Activated CD4-positive, alpha-beta T cell treated with anti-CD3 and anti-CD28 coated beads, Interleukin-2, Interleukin-4, amounts not matched to agents 100 ng/mL and 50 ng/mL, durations not matched to agents 16 hours and 8 hours (primary cell): Measurements from ENCODE around the gene ATP2A2.
A peak's percentile ranks its signal among the peaks of the same experiment; 100 is the strongest.
"Not testable (repeated sequence)": the region's sequence is repeated elsewhere in the genome, so short reads cannot be mapped to it uniquely, and the experiment has no call there.

Experiments
- DNase-seq: peaks from one replicate; pipeline ENCODE4 v3.0.0-alpha.2; 2020; ENCODE audit warnings: low spot score

The ATP2A2 gene

DNA sequence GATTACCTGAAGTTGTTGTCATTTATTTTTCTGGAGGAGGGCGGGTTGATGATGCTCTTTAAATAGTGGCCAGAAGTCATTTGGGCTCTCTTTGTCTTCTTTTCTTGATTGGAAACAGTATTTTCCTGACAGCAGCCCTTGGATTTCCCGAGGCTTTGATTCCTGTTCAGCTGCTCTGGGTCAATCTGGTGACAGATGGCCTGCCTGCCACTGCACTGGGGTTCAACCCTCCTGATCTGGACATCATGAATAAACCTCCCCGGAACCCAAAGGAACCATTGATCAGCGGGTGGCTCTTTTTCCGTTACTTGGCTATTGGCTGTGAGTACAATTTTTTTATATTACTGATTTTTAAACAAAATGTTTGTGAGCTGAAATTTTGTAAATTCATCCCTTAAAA lies 62.1 kb downstream of the ATP2A2 start:
- no peak for DNase-seq

DNA sequence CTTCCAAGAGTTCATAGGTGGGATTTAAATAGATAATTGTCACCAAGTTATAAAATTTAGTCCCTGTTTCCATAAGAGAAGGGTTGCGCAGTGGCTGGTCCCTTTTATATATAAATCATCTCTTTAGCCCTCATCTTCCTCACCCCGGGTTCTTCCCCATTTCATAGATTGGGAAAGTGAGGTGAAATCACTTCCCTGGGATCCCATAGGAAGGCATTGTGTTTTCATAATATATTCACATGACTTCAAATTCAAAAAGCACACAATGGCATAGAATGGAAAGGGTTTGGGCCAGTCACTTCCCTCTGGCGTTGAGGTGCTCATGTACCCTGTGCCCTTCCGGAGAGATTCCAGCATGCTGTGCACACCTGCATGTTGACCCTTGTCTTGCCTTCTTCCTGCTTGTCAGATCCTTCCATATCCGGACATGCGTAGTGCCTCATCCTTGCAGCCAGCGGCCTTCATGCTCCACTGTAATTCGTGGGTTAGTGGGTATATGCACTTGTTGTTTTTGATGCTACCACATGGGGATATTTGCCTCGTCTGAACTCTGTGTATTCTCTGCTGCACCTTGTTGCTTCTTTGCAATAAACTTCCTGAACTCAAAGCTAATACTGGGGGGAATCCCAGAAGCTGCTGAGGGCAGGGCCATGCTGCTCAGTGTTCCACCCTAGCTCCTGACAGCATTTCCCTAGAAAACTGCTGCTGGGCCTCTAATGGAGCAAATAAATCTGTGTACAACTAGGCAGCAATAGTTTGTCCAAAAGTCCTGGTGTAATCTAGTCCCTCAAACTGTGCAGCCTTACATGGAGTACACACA lies 62.9 kb downstream of the ATP2A2 start:
- no peak for DNase-seq

DNA sequence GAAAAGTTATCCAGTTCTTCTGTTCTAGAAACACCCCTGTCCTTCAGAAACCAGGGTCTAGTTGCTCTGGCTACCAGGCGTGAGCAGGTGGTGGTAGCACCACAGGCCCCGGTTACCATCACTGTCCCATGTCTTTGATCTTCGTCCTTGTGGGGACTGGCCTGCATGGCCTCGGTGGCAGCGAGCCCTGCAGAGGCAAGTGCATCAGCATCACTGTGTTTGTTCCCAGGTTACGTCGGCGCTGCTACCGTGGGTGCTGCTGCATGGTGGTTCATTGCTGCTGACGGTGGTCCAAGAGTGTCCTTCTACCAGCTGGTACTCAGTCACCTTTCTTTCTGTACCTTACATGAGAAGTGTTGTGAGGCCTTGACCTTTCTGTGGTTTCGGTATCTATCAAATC lies 63.6 kb downstream of the ATP2A2 start:
- DNase-seq: no peak

DNA sequence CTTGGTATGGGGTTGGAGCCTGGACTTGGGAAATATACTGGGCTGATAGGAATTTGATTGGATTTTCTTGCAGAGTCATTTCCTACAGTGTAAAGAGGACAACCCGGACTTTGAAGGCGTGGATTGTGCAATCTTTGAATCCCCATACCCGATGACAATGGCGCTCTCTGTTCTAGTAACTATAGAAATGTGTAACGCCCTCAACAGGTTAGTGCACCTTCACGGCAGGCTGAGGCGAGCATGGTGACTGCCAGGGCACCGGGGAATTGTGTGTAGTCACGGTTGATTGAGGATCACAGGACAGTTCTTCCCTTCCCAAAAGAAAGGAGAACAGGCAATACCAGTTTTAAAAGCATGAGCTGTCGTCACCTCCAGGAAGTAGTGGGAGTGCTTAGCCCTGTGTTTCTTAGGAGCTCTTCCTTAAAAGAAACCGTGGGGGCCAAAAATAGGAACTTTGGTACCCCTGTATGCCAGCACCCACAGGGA lies 64.2 kb downstream of the ATP2A2 start:
- DNase-seq: no peak

DNA sequence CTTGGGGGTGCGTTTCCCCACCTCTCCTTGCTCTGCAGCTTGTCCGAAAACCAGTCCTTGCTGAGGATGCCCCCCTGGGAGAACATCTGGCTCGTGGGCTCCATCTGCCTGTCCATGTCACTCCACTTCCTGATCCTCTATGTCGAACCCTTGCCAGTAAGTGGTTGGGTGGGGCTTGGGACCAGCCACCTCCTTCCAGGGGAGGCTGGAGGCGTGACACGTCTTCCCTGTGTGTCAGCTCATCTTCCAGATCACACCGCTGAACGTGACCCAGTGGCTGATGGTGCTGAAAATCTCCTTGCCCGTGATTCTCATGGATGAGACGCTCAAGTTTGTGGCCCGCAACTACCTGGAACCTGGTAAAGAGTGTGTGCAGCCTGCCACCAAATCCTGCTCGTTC lies 64.9 kb downstream of the ATP2A2 start:
- DNase-seq: no peak

DNA sequence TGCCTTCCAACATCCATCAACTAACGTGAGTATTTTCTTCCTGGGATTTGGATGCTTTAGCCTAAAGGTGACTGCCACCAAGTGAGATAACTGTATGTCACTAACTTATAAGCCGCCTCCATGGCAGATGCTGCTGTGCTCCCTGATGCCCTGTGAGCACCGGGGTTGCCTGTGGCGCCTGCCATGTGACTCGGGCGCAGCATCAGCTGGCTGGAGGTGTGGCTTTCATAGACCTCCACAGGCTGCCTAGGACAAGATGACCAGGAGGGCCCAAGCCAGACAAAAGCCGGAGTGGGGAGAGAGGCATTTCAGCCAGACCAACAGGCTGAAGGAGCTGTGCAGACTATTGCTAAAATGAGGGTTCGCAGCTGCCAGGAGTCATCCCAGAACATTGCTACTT lies 66.7 kb downstream of the ATP2A2 start:
- no peak for DNase-seq

DNA sequence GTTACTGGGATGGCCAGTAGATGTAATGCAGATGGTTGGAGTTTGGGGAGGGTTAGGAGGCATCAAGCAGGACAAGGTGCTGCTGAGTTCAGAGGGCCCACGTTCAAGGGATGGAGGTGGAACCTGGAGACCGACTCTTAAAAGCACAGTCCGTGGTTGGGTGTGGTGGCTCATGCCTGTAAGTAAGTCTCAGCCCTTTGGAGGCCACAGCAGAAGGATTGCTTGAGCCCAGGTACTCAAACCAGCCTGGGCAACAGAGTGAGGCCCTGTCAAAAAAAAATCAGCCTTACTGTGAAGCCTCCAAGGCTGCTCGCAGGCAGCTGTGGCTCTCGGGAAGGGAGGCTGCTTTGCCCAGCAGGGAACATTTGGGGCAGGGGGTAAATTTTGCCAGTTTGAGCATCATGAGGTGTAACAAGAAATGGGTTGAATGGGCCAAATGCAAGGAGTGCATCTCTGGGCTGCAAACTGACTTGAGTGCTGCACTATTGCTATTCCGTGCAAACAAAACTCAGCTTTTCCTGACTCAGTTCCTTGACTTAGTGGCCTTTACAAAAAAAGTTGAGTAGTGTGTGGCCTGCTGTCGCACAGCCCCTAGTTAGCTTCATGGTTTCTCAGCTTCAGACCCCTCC lies 67.5 kb downstream of the ATP2A2 start:
- DNase-seq: no peak

DNA sequence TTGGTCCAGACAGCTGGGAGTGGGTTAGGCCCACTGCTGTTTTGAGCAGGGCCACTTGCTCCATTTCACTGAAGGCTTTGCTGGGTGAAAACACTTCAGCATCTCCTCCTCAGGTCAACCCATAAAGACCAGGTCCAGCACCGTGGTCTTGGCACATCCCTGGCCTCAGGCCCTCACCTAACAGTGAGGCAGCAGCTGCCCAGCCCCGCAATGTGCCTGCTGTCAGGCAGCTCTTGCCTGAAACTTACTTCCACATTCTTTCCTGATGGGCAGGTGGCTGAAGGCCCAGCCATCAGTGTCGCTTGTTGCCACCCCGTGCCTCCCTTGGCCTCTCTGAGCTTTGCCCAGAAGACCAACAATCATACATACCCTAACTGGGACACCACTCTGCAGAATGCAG lies 68.0 kb downstream of the ATP2A2 start:
- no peak for DNase-seq

DNA sequence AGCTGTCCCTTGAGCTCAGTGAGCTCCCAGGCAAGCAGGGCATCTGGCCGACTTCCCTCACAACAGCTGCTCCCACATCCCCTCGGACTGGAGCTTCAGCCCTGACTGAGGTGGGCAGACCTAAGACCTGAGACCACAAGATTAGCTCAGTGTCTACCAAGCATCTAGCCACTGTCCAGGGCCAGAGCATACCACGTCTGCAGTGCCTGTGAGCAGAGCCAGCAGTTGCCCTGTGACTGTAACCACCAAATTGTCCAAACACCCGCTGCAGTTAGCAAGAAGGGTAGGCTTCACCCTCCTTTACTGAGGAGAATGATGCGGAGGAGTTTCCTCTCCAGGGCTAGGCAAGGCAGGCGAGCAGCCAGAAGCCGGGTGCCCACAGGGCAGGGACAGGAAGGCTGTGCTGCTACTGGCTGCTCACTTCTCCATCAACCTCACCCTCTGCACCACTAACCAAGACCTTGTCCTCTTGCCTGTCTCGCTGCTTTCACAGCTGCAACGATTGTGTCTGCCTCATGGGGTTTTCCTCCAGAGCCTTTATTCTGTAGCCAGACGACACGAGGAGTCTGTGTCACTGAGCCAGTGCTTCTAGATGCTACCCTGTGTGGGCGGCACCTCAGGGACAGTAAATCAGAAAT lies 68.6 kb downstream of the ATP2A2 start:
- DNase-seq: peak; percentile 30

DNA sequence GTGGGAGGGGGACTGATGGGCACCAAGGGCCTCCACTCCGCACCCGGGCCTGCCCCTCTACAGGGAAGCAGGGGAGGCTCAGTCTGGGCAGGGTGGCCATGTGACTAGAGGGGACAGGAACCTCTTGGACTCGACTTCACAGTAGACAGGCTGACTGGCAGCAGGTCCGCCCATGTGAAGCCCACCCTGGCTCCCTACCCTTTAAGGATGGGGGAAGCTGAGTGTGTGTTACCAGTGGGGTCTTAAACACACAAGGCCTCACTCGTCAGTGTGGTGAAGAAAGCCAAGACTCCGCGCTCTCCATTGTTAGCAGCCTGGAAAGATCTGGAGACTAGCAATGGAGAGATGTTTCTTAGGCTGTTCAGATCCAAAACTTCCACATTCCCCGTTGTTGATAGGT lies 70.1 kb downstream of the ATP2A2 start:
- no peak for DNase-seq

DNA sequence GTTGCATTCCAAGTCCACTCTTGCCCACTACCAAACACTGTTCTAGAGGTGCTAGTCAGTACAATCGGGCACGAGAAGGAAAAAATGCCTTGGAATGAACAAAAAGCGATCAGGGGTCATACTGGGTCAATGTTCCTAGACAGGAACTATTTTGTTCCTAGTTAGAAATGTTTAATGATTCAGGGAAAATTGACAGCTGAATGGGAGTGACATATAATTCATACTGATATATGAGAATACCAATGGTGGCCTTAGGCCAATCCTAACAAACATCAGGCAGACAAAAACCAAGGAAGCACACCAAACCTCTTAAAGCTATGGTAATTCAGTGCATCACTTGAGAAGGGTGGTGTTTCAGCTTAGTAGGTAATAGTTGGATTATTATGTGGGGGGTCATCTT lies 71.4 kb downstream of the ATP2A2 start:
- DNase-seq: no peak

DNA sequence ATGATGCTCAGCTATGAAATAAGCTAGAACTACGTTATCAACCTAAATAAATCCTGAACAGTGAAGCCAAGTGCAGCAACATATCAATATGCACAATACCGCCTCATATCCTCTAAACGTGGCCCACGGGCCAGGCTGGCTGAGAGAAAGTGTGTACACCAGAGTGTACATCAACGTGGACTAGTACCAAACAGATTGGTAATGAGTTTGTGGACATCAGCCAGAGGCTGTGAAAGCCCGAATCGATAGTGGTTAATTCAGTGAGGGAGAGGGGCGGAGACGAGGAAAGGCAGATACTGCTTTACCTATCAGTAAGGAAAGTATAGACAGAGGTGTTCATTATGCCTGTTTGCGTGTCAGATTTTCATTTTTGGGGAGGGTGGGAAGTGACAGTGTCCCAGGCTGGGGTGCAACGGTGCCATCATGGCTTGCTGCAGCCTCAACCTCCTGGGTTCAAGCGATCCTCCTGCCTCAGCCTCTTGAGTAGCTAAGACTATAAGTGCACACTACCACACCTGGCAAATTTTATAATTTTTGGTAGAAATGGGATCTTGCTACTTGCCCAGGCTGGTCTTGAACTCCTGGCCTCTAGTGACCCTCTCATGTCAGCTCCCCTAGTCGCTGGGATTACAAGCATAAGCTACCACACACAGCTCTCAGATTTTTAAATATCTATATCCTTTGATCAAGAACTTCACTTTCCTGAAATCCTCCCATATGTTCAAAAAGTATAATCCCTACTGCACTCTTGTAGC lies 72.3 kb downstream of the ATP2A2 start:
- no peak for DNase-seq

DNA sequence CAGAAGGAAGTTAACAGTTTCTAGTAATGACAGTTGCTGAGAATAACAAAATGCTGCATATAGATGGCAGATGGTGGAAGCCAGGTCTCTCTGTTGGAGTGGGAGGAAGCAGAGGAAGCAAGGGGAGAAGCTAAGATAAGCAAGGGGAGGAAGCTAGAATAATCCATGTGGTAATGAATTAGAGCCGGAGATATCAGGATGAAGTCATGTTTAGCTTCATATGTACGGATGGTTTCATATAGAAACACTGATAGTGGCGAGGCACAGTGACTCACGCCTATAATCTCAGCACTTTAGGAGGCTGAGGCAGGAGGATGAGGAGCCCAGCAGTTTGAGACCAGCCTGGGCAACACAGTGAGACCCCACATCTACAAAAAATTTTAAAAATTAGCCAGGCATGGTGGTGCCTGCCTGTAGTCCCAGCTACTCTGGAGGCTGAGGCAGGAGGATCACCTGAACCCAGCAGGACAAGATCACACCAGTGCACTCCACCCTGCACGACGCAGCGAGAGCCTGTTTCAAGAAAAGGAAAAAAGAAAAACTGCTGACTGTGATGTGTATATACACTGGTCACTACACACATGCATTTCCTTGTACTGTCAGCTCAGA lies 73.2 kb downstream of the ATP2A2 start:
- DNase-seq: no peak

DNA sequence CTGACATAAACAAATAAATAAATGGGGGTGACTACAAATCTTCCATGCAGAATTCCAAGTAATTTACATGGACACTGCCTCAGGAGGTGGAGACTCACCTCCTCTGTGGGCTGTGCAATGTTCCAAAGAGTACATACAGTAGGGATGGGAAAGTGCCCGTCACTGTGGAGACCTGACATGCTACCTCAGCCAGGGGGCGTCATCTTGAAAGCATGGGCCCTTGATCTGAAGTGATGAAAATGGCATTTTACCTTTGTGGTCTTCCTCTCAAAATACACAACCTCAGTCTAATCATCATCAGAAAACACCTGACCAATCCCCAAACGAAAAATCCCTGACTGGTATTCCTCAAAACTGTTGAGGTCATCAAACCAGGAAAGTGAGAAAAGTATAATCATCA lies 74.0 kb downstream of the ATP2A2 start:
- peak; percentile 17 for DNase-seq

DNA sequence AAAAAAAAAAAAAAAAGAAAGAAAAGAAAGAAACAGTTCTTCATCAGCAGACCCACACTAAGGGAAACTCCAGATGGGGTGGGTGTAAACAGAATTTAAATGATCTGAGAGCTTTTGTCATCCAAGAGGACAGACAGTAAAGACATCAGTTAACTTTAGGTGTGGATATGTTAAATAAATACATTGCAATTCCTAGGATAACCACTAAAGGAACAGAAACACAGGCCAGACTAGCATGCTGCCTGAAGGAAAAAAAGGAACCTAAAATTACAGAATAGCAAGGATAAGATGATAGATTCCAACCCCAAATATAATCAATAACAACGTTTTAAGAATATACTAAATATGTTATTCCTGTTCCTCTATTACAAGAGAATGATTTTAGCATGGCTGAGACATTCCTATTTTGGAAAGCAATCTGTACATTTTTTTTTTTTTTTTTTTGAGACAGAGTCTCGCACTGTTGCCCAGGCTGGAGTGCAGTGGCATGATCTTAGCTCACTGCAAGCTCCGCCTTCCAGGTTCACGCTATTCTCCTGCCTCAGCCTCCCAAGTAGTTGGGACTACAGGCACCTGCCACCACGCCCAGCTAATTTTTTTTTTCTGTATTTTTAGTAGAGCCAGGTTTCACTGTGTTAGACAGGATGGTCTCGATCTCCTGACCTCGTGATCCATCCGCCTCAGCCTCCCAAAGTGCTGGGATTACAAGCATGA lies 77.5 kb downstream of the ATP2A2 start:
- DNase-seq: not testable (repeated sequence)

DNA sequence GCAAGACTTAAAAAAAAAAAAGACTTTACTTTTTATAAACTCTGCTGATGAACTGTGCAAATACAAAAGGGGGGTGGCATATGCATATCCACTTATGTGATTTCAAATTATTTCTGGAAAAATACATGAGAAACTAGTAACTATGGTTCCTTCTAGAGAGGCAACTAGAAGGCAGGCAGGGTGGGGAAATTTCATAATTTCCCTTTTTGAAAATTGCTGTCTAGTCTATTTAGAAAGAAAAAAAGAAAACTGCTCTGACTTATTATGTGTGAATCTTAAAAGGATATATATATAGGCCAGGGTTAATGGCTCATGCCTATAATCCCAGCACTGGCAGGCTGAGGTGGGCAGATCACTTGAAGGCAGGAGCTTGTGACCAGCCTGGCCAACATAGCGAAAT lies 80.2 kb downstream of the ATP2A2 start:
- DNase-seq: no peak

DNA sequence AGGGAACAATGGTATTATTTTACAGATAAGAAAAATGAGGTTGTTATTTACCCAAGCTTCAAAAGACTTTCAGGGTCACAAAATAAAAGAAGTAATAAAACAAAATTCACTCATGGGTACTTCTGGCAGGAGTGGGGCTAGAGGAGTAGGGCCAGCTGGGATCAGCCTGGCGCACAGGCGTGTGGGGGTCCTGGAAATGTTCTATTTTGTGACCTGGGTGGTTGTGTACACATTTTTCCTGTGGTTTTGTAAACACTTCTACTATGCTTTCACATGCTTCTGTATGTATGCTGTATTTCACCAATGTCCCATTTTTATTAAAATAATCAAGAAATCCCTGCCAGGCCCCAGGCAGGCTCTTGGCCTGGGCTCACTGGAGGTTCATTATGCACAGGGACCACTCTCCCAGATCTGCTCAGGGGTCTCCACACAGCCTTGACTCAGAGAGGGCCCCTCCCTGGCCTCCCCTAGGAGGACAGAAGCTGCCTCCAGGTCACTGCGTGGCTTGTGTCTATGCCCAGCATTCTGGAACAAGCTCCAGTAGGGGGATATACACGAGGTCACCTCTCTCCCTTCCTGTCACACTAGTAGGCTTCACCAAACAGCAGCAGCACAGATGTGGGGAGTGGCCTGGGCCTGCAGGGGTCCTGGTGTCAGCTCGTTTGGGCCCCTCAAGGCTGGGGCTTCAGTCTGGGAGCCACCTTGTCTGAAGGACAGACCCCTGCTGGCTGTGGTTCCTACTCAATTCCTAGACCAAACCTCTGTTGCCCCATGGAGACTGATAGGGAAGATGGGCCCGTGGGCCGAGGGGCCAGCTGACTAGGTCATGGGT lies 84.7 kb downstream of the ATP2A2 start:
- no peak for DNase-seq

DNA sequence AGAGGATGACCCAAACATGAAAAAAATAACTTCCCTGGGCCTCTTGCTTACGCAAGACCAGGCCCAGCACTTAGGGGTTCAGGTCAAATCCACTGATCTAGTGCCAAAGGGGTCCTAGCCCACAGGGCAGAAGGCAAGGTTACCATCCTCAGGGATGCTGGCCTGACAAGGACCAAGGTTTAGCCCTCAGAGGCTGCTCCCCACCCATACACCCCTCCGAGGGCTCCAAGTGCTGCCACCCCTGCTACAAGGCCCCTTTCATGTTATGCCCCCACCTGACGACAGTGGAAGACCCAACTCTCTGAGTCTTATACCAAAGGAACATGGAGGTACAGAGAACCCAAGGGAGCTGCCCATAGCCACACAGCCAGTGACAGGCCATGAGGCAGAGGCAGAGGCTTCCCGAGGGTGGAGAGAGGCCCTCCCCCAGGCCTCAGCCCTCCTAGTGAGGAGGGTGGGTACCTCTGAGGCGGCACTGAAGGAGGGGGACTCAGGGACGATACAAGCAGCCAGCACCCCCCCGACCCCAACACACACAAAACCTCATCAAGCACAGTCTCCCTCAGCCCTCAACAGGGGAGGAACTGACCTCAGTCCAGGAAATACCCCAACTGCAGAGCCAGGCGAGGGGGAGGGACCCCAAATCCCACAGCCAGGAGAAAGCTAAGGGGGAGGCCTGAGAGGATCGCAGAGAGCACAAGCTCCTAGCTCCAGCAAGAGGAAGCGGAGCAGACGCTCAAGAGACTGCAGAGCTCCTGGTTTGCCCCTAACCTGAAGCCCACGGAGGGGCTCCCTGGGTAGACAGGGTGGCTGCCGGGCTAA lies 85.5 kb downstream of the ATP2A2 start:
- no peak for DNase-seq

DNA sequence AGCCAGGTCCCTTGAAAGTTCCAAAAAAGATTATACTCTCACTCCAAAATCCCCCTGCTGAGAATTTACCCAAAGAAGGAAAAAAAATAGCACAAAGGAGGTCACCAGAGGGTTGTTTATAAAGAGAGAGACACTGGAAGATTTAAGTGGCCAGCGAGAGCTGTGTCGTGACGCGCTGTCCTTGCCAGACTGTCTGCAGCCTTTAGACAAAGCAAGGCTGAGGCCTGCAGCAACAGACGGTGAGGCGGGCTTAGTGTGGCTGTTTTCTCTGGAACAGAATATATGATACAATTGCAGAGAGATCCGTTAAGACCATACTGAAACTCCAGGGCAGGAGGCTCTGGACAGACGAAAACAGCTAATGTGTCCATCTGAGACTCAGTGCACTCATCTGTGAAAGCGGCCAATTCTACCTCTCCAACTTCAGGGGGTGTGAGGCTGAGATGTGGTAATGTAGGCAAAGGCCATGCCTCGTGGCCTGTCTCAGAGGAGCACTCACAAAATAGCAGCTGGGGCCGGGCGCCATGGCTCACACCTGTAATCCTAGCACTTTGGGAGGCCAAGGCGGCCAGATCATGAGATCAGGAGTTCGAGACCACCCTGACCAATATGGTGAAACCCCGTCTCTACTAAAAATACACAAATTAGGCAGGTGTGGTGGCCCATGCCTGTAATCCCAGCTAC lies 86.3 kb downstream of the ATP2A2 start:
- DNase-seq: no peak
